AG10803 (cell line): ENCODE data around the gene CEP112.
"Not testable (repeated sequence)": the region's sequence is repeated elsewhere in the genome, so short reads cannot be mapped to it uniquely, and the experiment has no call there.

Experiments
- DNase-seq: peaks from one replicate; pipeline ENCODE4 v3.0.0; 2010; ENCODE audit warnings: low read depth
- H3K4me3 ChIP-seq: 2 replicates; pipeline ENCODE4 v1.5.1; 2011; ENCODE audit warnings: mild to moderate bottlenecking, low read length, control low read depth
- CTCF ChIP-seq: conservative IDR thresholded peaks from 2 replicates; pipeline ENCODE4 v1.5.1; 2011; ENCODE audit warnings: mild to moderate bottlenecking, low read length, control low read depth, inconsistent platforms

The CEP112 gene

GRCh38 chr17:65852911-65853310, 339.0 kb downstream of the CEP112 start:
- H3K4me3 ChIP-seq: no peak overlapping the region
- no peak for TF ChIP-seq CTCF
- DNase-seq: peak; percentile 47

DNA sequence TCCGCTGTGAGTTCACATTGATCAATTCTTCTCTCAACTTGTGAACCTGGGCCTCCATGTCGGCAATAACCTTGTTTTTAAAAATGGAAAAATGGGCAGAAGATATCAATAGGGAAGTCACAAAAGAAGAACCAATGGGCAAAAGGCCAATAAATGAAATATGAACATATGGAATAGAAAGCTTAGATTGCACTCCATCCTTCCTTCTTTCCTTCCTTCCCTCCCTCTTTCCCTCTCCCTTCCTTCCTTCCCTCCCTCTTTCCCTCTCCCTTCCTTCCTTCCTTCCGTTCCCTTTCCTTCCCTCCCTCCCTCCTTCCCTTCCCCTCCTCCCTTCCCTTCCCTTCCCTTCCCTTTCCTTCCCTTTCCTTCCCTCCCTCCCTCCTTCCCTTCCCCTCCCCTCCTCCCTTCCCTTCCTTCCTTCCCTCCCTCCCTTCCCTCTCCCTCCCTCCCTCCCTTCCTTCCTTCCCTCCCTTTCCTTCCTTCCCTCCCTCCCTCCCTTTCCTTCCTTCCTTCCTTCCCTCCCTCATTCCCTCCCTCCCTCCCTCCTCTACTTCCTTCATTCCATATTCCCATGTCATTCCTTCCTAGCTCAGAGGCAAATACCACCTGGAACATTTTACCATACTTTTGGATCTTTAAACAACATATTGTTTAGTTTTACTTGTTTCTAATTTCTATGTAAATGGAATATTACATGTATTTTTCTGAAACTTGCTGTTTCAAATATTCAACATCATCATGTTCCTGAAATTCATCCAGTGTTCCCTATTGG, 339.8 kb downstream of the CEP112 start:
- DNase-seq: no peak
- TF ChIP-seq CTCF: no peak
- H3K4me3 ChIP-seq: no peak overlapping the region

GRCh38 chr17:65850486-65850885, 341.4 kb downstream of the CEP112 start:
- no peak for TF ChIP-seq CTCF
- peak; percentile 84 for DNase-seq
- H3K4me3 ChIP-seq: no peak overlapping the region

DNA sequence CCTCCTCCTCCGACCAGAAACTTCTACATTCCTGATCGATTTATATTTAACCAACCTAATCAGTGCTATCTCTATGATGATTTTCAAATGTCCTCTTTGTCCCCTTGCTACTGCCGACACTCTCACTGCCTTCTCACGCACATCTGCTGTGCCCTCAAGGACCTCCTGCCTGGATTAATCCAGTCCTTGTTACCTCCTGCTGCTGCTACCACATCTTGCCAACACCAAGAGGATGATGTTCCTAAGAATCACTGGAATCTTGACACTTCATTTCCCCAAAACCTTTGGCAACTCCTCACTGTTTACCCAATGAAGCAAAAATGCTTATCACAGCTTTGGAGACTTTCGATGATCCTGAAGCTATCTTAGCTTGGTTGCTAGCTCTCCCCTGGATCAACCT, 343.2 kb downstream of the CEP112 start:
- no peak for TF ChIP-seq CTCF
- DNase-seq: peak; percentile 66
- no peak overlapping the region for H3K4me3 ChIP-seq

- no peak for DNase-seq
- TF ChIP-seq CTCF: no peak
These were observed 350.8 kb downstream of the CEP112 start for GRCh38 chr17:65841089-65841488.

DNA sequence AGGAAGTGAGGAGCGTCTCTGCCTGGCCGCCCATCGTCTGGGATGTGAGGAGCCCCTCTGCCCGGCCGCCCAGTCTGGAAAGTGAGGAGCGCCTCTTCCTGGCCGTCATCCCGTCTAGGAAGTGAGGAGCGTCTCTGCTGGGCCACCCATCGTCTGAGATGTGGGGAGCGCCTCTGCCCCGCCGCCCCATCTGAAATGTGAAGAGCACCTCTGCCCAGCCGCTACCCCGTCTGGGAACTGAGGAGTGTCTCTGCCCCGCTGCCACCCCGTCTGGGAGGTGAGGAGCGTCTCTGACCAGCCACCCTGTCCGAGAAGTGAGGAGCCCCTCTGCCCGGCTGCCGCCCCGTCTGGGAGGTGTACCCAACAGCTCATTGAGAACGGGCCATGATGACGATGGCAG, 354.7 kb downstream of the CEP112 start:
- H3K4me3 ChIP-seq, DNase-seq: not testable (repeated sequence)

More at GRCh38 chr17:65841089-65841488, 350.8 kb downstream of the CEP112 start:
- H3K4me3 ChIP-seq: no peak overlapping the region

DNA sequence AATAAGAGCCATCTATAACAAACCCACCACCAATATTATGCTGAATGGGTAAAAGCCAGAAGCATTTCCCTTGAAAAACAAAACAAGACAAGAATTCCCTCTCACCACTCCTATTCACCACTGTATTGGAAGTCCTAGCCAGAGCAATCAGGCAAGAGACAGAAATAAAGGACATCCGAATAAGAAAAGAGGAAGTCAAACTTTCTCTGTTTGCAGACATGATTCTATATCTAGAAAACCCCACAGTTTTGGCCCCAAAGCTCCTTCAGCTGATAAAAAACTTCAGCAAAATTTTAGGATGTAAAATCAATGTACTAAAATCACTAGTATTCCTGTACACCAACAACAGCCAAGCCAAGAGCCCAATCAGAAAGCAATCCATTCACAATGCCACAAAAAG, 358.7 kb downstream of the CEP112 start:
- no peak overlapping the region for H3K4me3 ChIP-seq
- no peak for TF ChIP-seq CTCF

More for the DNA sequence above, 358.7 kb downstream of the CEP112 start:
- DNase-seq: no peak
